OCI-LY3 (cell line): Measurements from ENCODE around the gene NAB1.

ENCODE experiments used
- H2AFZ ChIP-seq: fragments of 200-600, 300-600 bp; shearing (Covaris generic); 2 replicates; pipeline ENCODE4 v1.6.0; 2014; ENCODE audit warnings: antibody characterized with exemption, low read depth, low read length
- H3K27ac ChIP-seq: fragments of 200-600, 300-600 bp; sonication (generic); 2 replicates; pipeline ENCODE4 v1.5.1; 2014; ENCODE audit warnings: mild to moderate bottlenecking, low read length, moderate library complexity, mixed read lengths
- H3K27me3 ChIP-seq: fragments of 200-600, 300-600 bp; sonication (generic); 2 replicates; pipeline ENCODE4 v1.6.1; 2014; ENCODE audit warnings: low read depth, low read length, mixed read lengths
- H3K36me3 ChIP-seq: fragments of 200-600, 300-600 bp; sonication (generic); replicated peaks from 2 replicates; pipeline ENCODE3; 2014; ENCODE audit warnings: low read depth, low read length, mixed read lengths
- H3K4me1 ChIP-seq: fragments of 300-600, 200-600 bp; sonication (generic); 2 replicates; pipeline ENCODE4 v1.6.1; 2014; ENCODE audit warnings: low read length, mixed read lengths
- H3K4me2 ChIP-seq: fragments of 200-600, 300-600 bp; sonication (generic); 2 replicates; pipeline ENCODE4 v1.6.1; 2014; ENCODE audit warnings: low read length, mixed read lengths
- H3K4me3 ChIP-seq: fragments of 300-600, 200-600 bp; sonication (generic); 2 replicates; pipeline ENCODE4 v1.5.1; 2014; ENCODE audit warnings: antibody characterized with exemption, mild to moderate bottlenecking, low read length, moderate library complexity
- H3K79me2 ChIP-seq: fragments of 300-600, 200-600 bp; shearing (Covaris generic); 2 replicates; pipeline ENCODE4 v1.6.1; 2014; ENCODE audit warnings: mild to moderate bottlenecking, low read length, mixed read lengths
- H3K9ac ChIP-seq: fragments of 300-600, 200-600 bp; shearing (Covaris generic); 2 replicates; pipeline ENCODE4 v1.6.0; 2014; ENCODE audit warnings: mild to moderate bottlenecking, low read length, moderate library complexity
- H3K9me3 ChIP-seq: fragments of 200-600, 300-600 bp; shearing (Covaris generic); 2 replicates; pipeline ENCODE4 v1.6.1; 2014; ENCODE audit warnings: low read length, mixed read lengths; ENCODE audit not compliant: insufficient read depth
- H4K20me1 ChIP-seq: fragments of 200-600, 300-600 bp; sonication (generic); 2 replicates; pipeline ENCODE4 v1.6.1; 2016; ENCODE audit warnings: low read length, mixed read lengths; ENCODE audit not compliant: insufficient read depth
- EZH2phosphoT487 ChIP-seq: fragments of 200-600 bp; shearing (Covaris generic); IDR thresholded peaks from 2 replicates; pipeline ENCODE4 v1.6.1; 2018; ENCODE audit warnings: antibody characterized with exemption, mixed run types, low read depth
- TF ChIP-seq, protein P1 (sequence below): fragments of 200-600, 300-600 bp; sonication (generic); IDR thresholded peaks from 2 replicates; pipeline ENCODE4 v1.5.1; 2014; ENCODE audit warnings: antibody characterized with exemption, low read length, low read depth

Gene NAB1

DNA sequence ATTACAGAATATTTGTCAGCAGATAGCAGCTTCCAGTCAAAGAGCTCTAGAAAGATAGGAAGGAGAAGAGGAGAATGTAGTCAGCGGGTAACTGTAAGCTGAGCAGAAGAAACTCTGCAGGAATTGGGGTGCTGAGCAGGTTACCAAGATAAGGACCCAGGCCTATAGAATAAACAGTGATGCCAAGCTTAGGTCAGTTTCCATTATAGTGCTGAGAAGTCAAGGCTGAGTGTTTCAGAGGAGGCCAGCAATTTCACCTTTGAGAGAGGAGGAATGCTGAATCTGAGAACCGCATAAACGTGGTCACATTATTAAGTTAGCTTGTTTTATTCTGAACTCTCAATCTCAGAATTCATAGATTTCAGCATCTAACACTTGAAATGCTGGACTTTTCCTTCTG is 13.9 kb downstream of the NAB1 start:
- Histone ChIP-seq H3K9ac (no peak overlapping the region), H3K4me2 (no peak overlapping the region), H2AFZ (no peak overlapping the region), H3K4me3 (no peak overlapping the region), H3K4me1 (peaks cover 6% of the 10 kb centered on the region), H3K27me3 (no peaks in the 10 kb centered on the region), H3K27ac (no peak overlapping the region), H3K36me3 (peaks cover 21% of the 10 kb centered on the region), H3K9me3 (no peaks in the 10 kb centered on the region), H3K79me2 (peaks cover 70% of the 10 kb centered on the region), H4K20me1 (peaks cover 15% of the 10 kb centered on the region; the same call in 1 of the 2 replicates)
- TF ChIP-seq EZH2phosphoT487: no peak
- TF ChIP-seq, protein P1, sequence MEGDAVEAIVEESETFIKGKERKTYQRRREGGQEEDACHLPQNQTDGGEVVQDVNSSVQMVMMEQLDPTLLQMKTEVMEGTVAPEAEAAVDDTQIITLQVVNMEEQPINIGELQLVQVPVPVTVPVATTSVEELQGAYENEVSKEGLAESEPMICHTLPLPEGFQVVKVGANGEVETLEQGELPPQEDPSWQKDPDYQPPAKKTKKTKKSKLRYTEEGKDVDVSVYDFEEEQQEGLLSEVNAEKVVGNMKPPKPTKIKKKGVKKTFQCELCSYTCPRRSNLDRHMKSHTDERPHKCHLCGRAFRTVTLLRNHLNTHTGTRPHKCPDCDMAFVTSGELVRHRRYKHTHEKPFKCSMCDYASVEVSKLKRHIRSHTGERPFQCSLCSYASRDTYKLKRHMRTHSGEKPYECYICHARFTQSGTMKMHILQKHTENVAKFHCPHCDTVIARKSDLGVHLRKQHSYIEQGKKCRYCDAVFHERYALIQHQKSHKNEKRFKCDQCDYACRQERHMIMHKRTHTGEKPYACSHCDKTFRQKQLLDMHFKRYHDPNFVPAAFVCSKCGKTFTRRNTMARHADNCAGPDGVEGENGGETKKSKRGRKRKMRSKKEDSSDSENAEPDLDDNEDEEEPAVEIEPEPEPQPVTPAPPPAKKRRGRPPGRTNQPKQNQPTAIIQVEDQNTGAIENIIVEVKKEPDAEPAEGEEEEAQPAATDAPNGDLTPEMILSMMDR: no peak

DNA sequence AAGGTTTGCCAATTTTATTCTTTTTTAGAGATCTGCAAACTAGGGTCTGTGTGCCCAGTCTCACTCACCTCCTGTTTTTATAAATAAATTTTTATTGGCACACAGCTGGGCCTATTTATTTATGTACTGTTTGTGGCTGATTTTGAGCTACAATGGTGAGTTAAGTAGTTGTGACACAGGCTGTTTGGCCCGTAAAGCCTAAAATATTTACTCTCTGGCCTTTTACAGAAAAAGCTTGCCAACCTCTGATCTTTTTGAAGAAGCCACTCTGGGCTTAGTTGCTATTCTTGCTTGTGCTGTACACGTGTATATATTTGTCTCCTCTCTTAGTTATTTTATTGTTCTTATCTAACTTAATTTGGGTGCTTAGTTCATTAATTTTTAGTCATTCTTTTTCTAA is 14.5 kb downstream of the NAB1 start:
- H3K27ac ChIP-seq: no peak overlapping the region
- TF ChIP-seq, protein P1: no peak
- TF ChIP-seq EZH2phosphoT487: no peak
- no peak overlapping the region for H3K4me2 ChIP-seq
- no peak overlapping the region for H3K9ac ChIP-seq
- no peaks in the 10 kb centered on the region for H3K9me3 ChIP-seq
- H3K79me2 ChIP-seq: peaks cover 68% of the 10 kb centered on the region
- H3K4me3 ChIP-seq: no peak overlapping the region
- H4K20me1 ChIP-seq: peaks cover 9% of the 10 kb centered on the region; the same call in 1 of the 2 replicates
- H3K4me1 ChIP-seq: peaks cover 6% of the 10 kb centered on the region
- no peaks in the 10 kb centered on the region for H3K27me3 ChIP-seq
- no peak overlapping the region for H2AFZ ChIP-seq
- H3K36me3 ChIP-seq: peaks cover 24% of the 10 kb centered on the region

DNA sequence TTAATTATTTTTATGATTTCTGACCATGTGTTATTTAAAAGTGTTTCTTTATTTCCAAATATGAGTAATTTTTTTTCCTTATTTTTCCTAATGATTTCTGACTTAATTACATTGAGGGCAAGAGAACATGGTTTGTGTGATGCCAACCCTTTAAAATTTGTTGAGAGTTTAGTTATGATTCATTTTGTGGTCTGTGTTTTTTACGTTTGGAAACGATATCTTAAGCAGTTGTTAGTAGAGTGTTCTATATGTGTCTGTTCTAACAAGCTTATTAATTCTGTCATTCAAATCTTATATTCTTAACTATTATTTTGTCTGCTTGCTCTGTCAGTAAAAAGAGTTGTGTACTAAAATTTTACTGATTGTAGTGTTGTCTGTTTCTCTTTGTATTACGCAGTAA is 15.0 kb downstream of the NAB1 start:
- Histone ChIP-seq H3K27ac (no peak overlapping the region), H3K4me2 (no peak overlapping the region), H2AFZ (no peak overlapping the region), H4K20me1 (peaks cover 4% of the 10 kb centered on the region; the same call in 1 of the 2 replicates), H3K79me2 (peaks cover 68% of the 10 kb centered on the region), H3K9me3 (no peaks in the 10 kb centered on the region), H3K4me3 (no peak overlapping the region), H3K36me3 (peaks cover 24% of the 10 kb centered on the region), H3K4me1 (peaks cover 6% of the 10 kb centered on the region), H3K27me3 (no peaks in the 10 kb centered on the region), H3K9ac (no peak overlapping the region)
- no peak for TF ChIP-seq EZH2phosphoT487
- TF ChIP-seq, protein P1: no peak

DNA sequence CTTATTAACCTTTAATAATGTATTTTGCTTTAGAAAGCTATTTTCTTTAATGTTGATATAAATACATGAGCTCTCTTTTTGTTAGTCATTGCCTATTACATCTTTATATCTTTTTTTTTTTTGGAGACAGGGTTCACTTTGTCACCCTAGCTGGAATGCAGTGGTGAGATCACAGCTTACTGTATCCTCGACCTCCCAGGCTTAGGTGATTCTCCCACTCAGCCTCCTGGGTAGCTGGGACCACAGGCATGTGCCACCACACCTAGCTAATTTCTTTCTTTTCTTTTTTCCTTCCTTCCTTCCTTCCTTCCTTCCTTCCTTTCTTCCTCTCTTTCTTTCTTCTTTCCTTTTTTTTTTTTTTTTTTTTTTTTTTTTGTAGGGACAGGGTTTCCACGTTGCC is 15.4 kb downstream of the NAB1 start:
- Histone ChIP-seq H3K27ac (no peak overlapping the region), H2AFZ (no peak overlapping the region), H3K27me3 (no peaks in the 10 kb centered on the region), H3K79me2 (peaks cover 68% of the 10 kb centered on the region), H3K36me3 (peaks cover 24% of the 10 kb centered on the region), H3K9ac (no peak overlapping the region), H3K4me3 (no peak overlapping the region), H3K4me1 (peaks cover 9% of the 10 kb centered on the region), H3K4me2 (no peak overlapping the region), H4K20me1 (peaks cover 3% of the 10 kb centered on the region; the same call in 1 of the 2 replicates), H3K9me3 (no peaks in the 10 kb centered on the region)
- no peak for TF ChIP-seq EZH2phosphoT487
- TF ChIP-seq, protein P1: no peak
